KMS-11 (cell line): Measurements from ENCODE around the gene MYO1H.

Experiments
- H2AFZ ChIP-seq: fragments of 200-600 bp; sonication (generic); 2 replicates; pipeline ENCODE4 v1.6.1; 2016; ENCODE audit warnings: antibody characterized with exemption, mixed run types, low read depth
- H3K27ac ChIP-seq: fragments of 200-600 bp; sonication (generic); 2 replicates; pipeline ENCODE4 v1.6.1; 2016; ENCODE audit warnings: mild to moderate bottlenecking, mixed run types
- H3K27me3 ChIP-seq: fragments of 200-600 bp; sonication (generic); 2 replicates; pipeline ENCODE4 v1.6.1; 2017; ENCODE audit warnings: mild to moderate bottlenecking, low read depth, mixed run types, moderate library complexity; ENCODE audit not compliant: insufficient read depth
- H3K36me3 ChIP-seq: fragments of 200-600 bp; sonication (generic); 2 replicates; pipeline ENCODE4 v1.6.1; 2017; ENCODE audit warnings: mild to moderate bottlenecking, mixed run types; ENCODE audit not compliant: insufficient read depth
- H3K4me1 ChIP-seq: fragments of 200-600 bp; sonication (generic); 2 replicates; pipeline ENCODE4 v1.6.1; 2016; ENCODE audit warnings: mild to moderate bottlenecking, low read depth, mixed run types; ENCODE audit not compliant: poor library complexity, severe bottlenecking
- H3K4me2 ChIP-seq: fragments of 200-600 bp; sonication (generic); 2 replicates; pipeline ENCODE4 v1.7.0; 2016; ENCODE audit warnings: mild to moderate bottlenecking, mixed run types
- H3K4me3 ChIP-seq: fragments of 200-600 bp; sonication (generic); IDR thresholded peaks from 2 replicates; pipeline ENCODE4 v1.6.1; 2017; ENCODE audit warnings: low read depth, low read length, mixed read lengths; ENCODE audit not compliant: insufficient read depth
- H3K79me2 ChIP-seq: fragments of 200-600 bp; sonication (generic); 2 replicates; pipeline ENCODE4 v1.6.1; 2016; ENCODE audit warnings: low read depth, mixed run types; ENCODE audit not compliant: insufficient read depth
- H3K9ac ChIP-seq: fragments of 200-600 bp; sonication (generic); 2 replicates; pipeline ENCODE4 v1.6.1; 2016; ENCODE audit warnings: mild to moderate bottlenecking, mixed run types
- H4K20me1 ChIP-seq: fragments of 200-600 bp; sonication (generic); 2 replicates; pipeline ENCODE4 v1.6.1; 2016; ENCODE audit warnings: mild to moderate bottlenecking, mixed run types; ENCODE audit not compliant: insufficient read depth
- TF ChIP-seq, protein P1 (sequence below): fragments of 200-600 bp; sonication (generic); conservative IDR thresholded peaks from 2 replicates; pipeline ENCODE4 v1.6.1; 2017; ENCODE audit warnings: low read depth, mild to moderate bottlenecking, antibody characterized with exemption, low read length, moderate library complexity, mixed read lengths

Gene MYO1H

DNA sequence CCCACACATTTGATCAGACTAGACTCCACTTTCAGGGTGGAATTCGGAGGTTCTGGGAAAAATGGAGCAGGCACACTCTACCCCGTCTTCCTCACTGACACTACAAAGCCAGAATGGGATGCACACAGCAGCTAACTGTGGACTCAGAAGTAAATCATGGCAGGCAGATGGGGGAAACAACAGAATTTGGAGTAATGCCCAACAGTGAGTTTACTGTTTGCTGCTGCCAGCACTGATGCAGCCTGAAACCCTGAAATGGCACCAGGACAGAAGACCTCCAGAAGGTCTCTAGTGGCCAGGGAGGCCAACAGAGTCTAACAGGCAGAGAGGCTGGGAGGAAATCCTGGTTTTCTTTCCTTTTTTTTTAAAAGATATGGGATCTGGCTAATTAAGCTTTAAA is 104.8 kb downstream of the MYO1H start:
- H3K79me2 ChIP-seq, result no peaks in the 10 kb centered on the region
- H4K20me1 ChIP-seq, result no peaks in the 10 kb centered on the region
- H3K27me3 ChIP-seq, result no peaks in the 10 kb centered on the region
- no peak overlapping the region for H3K9ac ChIP-seq
- TF ChIP-seq, protein P1, sequence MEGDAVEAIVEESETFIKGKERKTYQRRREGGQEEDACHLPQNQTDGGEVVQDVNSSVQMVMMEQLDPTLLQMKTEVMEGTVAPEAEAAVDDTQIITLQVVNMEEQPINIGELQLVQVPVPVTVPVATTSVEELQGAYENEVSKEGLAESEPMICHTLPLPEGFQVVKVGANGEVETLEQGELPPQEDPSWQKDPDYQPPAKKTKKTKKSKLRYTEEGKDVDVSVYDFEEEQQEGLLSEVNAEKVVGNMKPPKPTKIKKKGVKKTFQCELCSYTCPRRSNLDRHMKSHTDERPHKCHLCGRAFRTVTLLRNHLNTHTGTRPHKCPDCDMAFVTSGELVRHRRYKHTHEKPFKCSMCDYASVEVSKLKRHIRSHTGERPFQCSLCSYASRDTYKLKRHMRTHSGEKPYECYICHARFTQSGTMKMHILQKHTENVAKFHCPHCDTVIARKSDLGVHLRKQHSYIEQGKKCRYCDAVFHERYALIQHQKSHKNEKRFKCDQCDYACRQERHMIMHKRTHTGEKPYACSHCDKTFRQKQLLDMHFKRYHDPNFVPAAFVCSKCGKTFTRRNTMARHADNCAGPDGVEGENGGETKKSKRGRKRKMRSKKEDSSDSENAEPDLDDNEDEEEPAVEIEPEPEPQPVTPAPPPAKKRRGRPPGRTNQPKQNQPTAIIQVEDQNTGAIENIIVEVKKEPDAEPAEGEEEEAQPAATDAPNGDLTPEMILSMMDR, result no peak
- no peak overlapping the region for H2AFZ ChIP-seq
- H3K4me1 ChIP-seq, result no peaks in the 10 kb centered on the region
- H3K36me3 ChIP-seq, result no peaks in the 10 kb centered on the region
- no peak overlapping the region for H3K27ac ChIP-seq
- no peak overlapping the region for H3K4me2 ChIP-seq
- H3K4me3 ChIP-seq, result no peak overlapping the region

DNA sequence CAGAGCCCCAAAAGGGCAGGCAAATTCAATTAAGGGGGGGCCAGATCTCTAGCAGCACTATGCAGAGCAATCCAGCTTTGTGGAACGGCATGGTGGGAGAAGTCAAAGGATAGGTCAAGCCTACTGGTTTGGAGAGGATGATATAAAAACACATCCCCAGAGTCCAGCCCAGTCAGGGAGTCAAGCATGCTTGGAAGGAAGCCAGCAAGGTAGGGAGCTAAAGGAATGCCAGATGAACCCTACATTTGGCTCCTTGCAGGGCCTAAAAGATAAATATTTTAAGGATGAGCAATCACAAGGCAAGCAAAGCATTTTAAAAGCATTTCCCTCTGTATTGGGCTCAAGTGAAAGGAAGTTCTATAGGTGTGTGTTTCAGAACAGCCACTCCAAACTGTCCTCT is 108.0 kb downstream of the MYO1H start:
- H3K4me2 ChIP-seq, result no peak overlapping the region
- H3K79me2 ChIP-seq, result no peaks in the 10 kb centered on the region
- no peaks in the 10 kb centered on the region for H3K36me3 ChIP-seq
- no peaks in the 10 kb centered on the region for H4K20me1 ChIP-seq
- H3K4me3 ChIP-seq, result no peak overlapping the region
- no peaks in the 10 kb centered on the region for H3K27me3 ChIP-seq
- TF ChIP-seq, protein P1, result no peak
- H3K9ac ChIP-seq, result no peak overlapping the region
- no peak overlapping the region for H3K27ac ChIP-seq
- no peaks in the 10 kb centered on the region for H3K4me1 ChIP-seq
- H2AFZ ChIP-seq, result no peak overlapping the region

DNA sequence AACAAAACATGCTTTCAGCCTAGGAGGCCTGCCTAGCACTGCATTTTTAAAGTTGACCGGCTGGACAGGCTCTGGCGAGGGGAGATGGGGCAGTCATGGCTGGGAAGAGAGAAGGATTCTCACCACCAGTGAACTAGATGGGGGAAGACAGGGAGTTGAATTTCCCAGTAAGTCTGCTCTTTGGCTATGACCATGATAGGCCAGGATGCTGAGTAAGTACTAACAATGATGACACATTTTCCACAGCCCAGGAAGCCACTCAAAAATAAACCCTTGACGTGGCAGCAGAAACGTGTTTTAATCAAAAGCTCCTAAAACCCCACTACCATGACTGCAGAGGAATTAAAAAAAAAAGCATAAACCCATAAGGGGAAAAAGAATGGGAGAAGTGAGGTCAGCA is 110.4 kb downstream of the MYO1H start:
- Histone ChIP-seq H2AFZ (no peak overlapping the region), H3K9ac (no peak overlapping the region), H3K4me1 (no peaks in the 10 kb centered on the region), H3K4me2 (no peak overlapping the region), H3K36me3 (no peaks in the 10 kb centered on the region), H3K27me3 (no peaks in the 10 kb centered on the region), H3K27ac (no peak overlapping the region), H3K4me3 (no peak overlapping the region), H4K20me1 (no peaks in the 10 kb centered on the region), H3K79me2 (no peaks in the 10 kb centered on the region)
- TF ChIP-seq, protein P1, result no peak

DNA sequence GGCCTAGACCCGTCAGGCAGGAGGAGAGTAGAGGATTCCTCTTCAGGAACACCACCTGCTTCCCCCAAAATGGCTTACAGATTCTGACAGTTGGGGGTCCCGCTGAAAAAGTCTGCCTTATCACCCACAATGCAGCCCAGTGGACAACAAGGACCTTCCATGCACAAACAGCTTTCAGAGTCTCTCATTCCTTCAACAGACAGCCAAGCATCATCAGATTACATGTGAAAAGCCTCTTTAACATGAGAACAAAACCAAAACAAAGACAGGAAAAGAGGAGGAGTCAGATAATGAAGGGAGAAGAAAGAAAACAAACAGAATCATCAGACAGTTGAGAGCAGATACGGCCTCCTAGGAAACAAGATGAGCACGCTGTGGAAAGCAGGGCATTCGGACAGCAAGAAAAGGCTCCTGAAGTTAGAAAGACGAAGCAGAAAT is 111.1 kb downstream of the MYO1H start:
- Histone ChIP-seq H3K9ac (no peak overlapping the region), H3K36me3 (no peaks in the 10 kb centered on the region), H3K4me1 (no peaks in the 10 kb centered on the region), H4K20me1 (no peaks in the 10 kb centered on the region), H3K79me2 (no peaks in the 10 kb centered on the region), H2AFZ (no peak overlapping the region), H3K4me2 (no peak overlapping the region), H3K4me3 (no peak overlapping the region), H3K27me3 (no peaks in the 10 kb centered on the region), H3K27ac (no peak overlapping the region)
- TF ChIP-seq, protein P1, result no peak
